Lung (tissue), 12 donors: ENCODE measurements around the gene MAST2. TPM values are rescaled to one million over a fixed set of nuclear protein-coding genes. Genes with fewer than 3 reads are reported as not detected.

ENCODE experiments used
- ATAC-seq: fragments of 200-7000 bp; cut with Tn5 transposase; one replicate; pipeline ENCODE4 v1.9.1; 2020; ENCODE audit warnings: moderate number of reproducible peaks; ENCODE audit not compliant: insufficient read depth, low FRiP score
- DNase-seq, 3 donors: peaks; one replicate each; pipeline ENCODE4 v3.0.0-alpha.2; 2013 to 2017
- H3K27ac ChIP-seq, 2 donors: one replicate each; pipeline ENCODE4 v1.5.1; 2013; ENCODE audit warnings: mild to moderate bottlenecking in 2 of 2, moderate library complexity in 2 of 2, control low read depth in 1 of 2, inconsistent platforms in 1 of 2, low read depth in 1 of 2, low read length in 1 of 2
- H3K27me3 ChIP-seq, 3 donors: one replicate each; pipeline ENCODE4 v1.5.1; 2013; ENCODE audit warnings: low read length in 2 of 3; ENCODE audit not compliant: control insufficient read depth in 3 of 3, insufficient read depth in 3 of 3
- H3K36me3 ChIP-seq, 4 donors: one replicate each; pipeline ENCODE4 v1.5.1; 2013; ENCODE audit warnings: low read length in 4 of 4, mild to moderate bottlenecking in 1 of 4, moderate library complexity in 1 of 4; ENCODE audit not compliant: control insufficient read depth in 4 of 4, insufficient read depth in 4 of 4
- H3K4me1 ChIP-seq, 5 donors: one replicate each; pipeline ENCODE4 v1.5.1; 2013; ENCODE audit warnings: low read length in 5 of 5, mild to moderate bottlenecking in 2 of 5, moderate library complexity in 1 of 5; ENCODE audit not compliant: control insufficient read depth in 5 of 5, insufficient read depth in 5 of 5
- H3K4me3 ChIP-seq: one replicate; pipeline ENCODE4 v1.5.1; 2013; ENCODE audit warnings: mild to moderate bottlenecking, control low read depth, moderate library complexity
- H3K9ac ChIP-seq, 2 donors: one replicate each; pipeline ENCODE4 v1.5.1; 2013; ENCODE audit warnings: low read length in 2 of 2, control low read depth in 1 of 2; ENCODE audit not compliant: insufficient read depth in 1 of 2
- H3K9me3 ChIP-seq, 4 donors: one replicate each; pipeline ENCODE4 v1.5.1; 2013; ENCODE audit warnings: low read length in 3 of 4, mild to moderate bottlenecking in 1 of 4, moderate library complexity in 1 of 4; ENCODE audit not compliant: control insufficient read depth in 4 of 4, insufficient read depth in 3 of 4
- WGBS, 2 donors: extraction: QIAGEN DNeasy Blood & Tissue Kit; methylation state at CpG; one replicate each; pipeline ENCODE4 v1.1.7; 2013; 5-methylcytosine and 5-hydroxymethylcytosine counted together
- polyA plus RNA-seq, 2 donors: library from polyadenylated mRNA; stranded (reverse); fragments of 200-250 nt; gene quantifications; one replicate each; pipeline ENCODE4 v1.2.1, GENCODE V29; 2013
- total RNA-seq, 2 donors: library from RNA; depleted of rRNA in 1 of 2; stranded (reverse); fragments of >200 nt in 1 of 2; gene quantifications; one replicate each; pipeline ENCODE4 v1.2.1, GENCODE V29; 2014 to 2021
- TF ChIP-seq, protein P1 (sequence below): IDR thresholded peaks from 2 replicates; pipeline ENCODE4 v1.5.1; 2012; ENCODE audit warnings: mild to moderate bottlenecking; ENCODE audit errors: control extremely low read depth, extremely low read depth
- donor health status: control.
- donor health status: control.
- donor health status: Bipolar disorder and iron deficiency.
- donor health status: healthy.
- donor health status: DM: yes; HTN: yes; CAD: no.

Gene MAST2
- total and polyA plus RNA-seq, 4 donors = 10.5 to 28.6 (median 19.1) TPM

GRCh38 chr1:45892068-45892785, 88.8 kb downstream of the MAST2 start:
- Histone ChIP-seq H3K27ac (peak overlapping the region in 1 of 2 donors; percentile 93), H3K4me1 (peaks cover 0 to 6% (median 5%) of the 10 kb centered on the region in 5 donors), H3K36me3 (peaks cover 0 to 2% (median 0%) of the 10 kb centered on the region in 4 donors), H3K9ac (peak overlapping the region in 1 of 2 donors; percentile 58), H3K4me3 (no peak overlapping the region), H3K27me3 (no peaks in the 10 kb centered on the region), H3K9me3 (no peaks in the 10 kb centered on the region)
- peak in 2 of 3 donors; percentile 60 to 69 for DNase-seq
- TF ChIP-seq, protein P1, sequence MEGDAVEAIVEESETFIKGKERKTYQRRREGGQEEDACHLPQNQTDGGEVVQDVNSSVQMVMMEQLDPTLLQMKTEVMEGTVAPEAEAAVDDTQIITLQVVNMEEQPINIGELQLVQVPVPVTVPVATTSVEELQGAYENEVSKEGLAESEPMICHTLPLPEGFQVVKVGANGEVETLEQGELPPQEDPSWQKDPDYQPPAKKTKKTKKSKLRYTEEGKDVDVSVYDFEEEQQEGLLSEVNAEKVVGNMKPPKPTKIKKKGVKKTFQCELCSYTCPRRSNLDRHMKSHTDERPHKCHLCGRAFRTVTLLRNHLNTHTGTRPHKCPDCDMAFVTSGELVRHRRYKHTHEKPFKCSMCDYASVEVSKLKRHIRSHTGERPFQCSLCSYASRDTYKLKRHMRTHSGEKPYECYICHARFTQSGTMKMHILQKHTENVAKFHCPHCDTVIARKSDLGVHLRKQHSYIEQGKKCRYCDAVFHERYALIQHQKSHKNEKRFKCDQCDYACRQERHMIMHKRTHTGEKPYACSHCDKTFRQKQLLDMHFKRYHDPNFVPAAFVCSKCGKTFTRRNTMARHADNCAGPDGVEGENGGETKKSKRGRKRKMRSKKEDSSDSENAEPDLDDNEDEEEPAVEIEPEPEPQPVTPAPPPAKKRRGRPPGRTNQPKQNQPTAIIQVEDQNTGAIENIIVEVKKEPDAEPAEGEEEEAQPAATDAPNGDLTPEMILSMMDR = no peak
- ATAC-seq = peak; percentile 47
- WGBS, 2 donors = 37 to 73% methylated on average over 6 of the region's 6 CpGs

GRCh38 chr1:45894331-45894730, 90.9 kb downstream of the MAST2 start:
- 82 to 86% methylated on average over 4 of the region's 4 CpGs for WGBS, 2 donors
- no peak for DNase-seq
- TF ChIP-seq, protein P1 = no peak
- no peaks in the 10 kb centered on the region for H3K27me3 ChIP-seq
- no peak for ATAC-seq
- H3K27ac ChIP-seq = no peak overlapping the region
- no peak overlapping the region for H3K9ac ChIP-seq
- no peak overlapping the region for H3K4me3 ChIP-seq
- H3K36me3 ChIP-seq = peaks cover 0 to 2% (median 0%) of the 10 kb centered on the region in 4 donors
- no peaks in the 10 kb centered on the region for H3K9me3 ChIP-seq
- peaks cover 0 to 6% (median 5%) of the 10 kb centered on the region in 5 donors for H3K4me1 ChIP-seq

GRCh38 chr1:45894921-45895320, 91.5 kb downstream of the MAST2 start:
- no peak overlapping the region for H3K9ac ChIP-seq
- H3K27ac ChIP-seq = no peak overlapping the region
- H3K36me3 ChIP-seq = peaks cover 0 to 2% (median 0%) of the 10 kb centered on the region in 4 donors
- no peaks in the 10 kb centered on the region for H3K27me3 ChIP-seq
- TF ChIP-seq, protein P1 = no peak
- peaks cover 0 to 6% (median 5%) of the 10 kb centered on the region in 5 donors for H3K4me1 ChIP-seq
- ATAC-seq = no peak
- no peak overlapping the region for H3K4me3 ChIP-seq
- DNase-seq = no peak
- H3K9me3 ChIP-seq = no peaks in the 10 kb centered on the region
